NCI-H187 treated with DMSO at 0.1 percent for 48 hours (cell line): ENCODE data around the gene PLEKHA8.

Experiments
- DNase-seq: peaks from one replicate; lab custom pipeline; 2025; lab: John Stamatoyannopoulos, UW

Gene PLEKHA8

GRCh38 chr7:30112103-30112713 lies 84.0 kb downstream of the PLEKHA8 start:
- DNase-seq: no peak

- no peak for DNase-seq
These were observed 84.9 kb downstream of the PLEKHA8 start for GRCh38 chr7:30113144-30113543.

GRCh38 chr7:30114536-30115238 lies 86.5 kb downstream of the PLEKHA8 start:
- no peak for DNase-seq

GRCh38 chr7:30115709-30116297 lies 87.6 kb downstream of the PLEKHA8 start:
- no peak for DNase-seq

- no peak for DNase-seq
These were observed 88.6 kb downstream of the PLEKHA8 start for GRCh38 chr7:30116771-30117170.

GRCh38 chr7:30117896-30118295 lies 89.7 kb downstream of the PLEKHA8 start:
- DNase-seq: no peak

GRCh38 chr7:30119890-30120577 lies 91.8 kb downstream of the PLEKHA8 start:
- DNase-seq: no peak

- DNase-seq: no peak
These were observed 105.8 kb downstream of the PLEKHA8 start for GRCh38 chr7:30133736-30134610.

- no peak for DNase-seq
These were observed 106.5 kb downstream of the PLEKHA8 start, which contains the start of gene MTURN for GRCh38 chr7:30134611-30135300. MTURN (plus strand) TSS chr7:30134986; CDS start chr7:30135137, 151 bp downstream.

- no peak for DNase-seq
These were observed 107.3 kb downstream of the PLEKHA8 start for GRCh38 chr7:30135301-30136116.

- DNase-seq: no peak
These were observed 108.0 kb downstream of the PLEKHA8 start for GRCh38 chr7:30136117-30136731.

GRCh38 chr7:30136743-30137485 lies 108.7 kb downstream of the PLEKHA8 start:
- DNase-seq: no peak

GRCh38 chr7:30139836-30140384 lies 111.7 kb downstream of the PLEKHA8 start:
- DNase-seq: no peak

- no peak for DNase-seq
These were observed 112.2 kb downstream of the PLEKHA8 start for GRCh38 chr7:30140456-30140855.

GRCh38 chr7:30142710-30143109 lies 114.5 kb downstream of the PLEKHA8 start:
- DNase-seq: no peak

- DNase-seq: peak; percentile 95
These were observed 115.6 kb downstream of the PLEKHA8 start for GRCh38 chr7:30143748-30144251.

GRCh38 chr7:30144657-30145306 lies 116.6 kb downstream of the PLEKHA8 start:
- no peak for DNase-seq

GRCh38 chr7:30145426-30145970 lies 117.3 kb downstream of the PLEKHA8 start:
- DNase-seq: no peak
